H1 (cell line): ENCODE measurements around the gene MYH7. TPM values are rescaled to one million over a fixed set of nuclear protein-coding genes. Genes with fewer than 3 reads are reported as not detected.

Source experiments
- CHD7 ChIP-seq: fragments of 300-600 bp; sonication (generic); IDR thresholded peaks from 2 replicates; pipeline ENCODE4 v1.7.1; 2012; ENCODE audit warnings: low read length, moderate library complexity, mild to moderate bottlenecking, inconsistent platforms; ENCODE audit not compliant: insufficient replicate concordance
- KDM5A ChIP-seq: fragments of 200-600 bp; IDR thresholded peaks from 2 replicates; pipeline ENCODE4 v1.7.1; 2012; ENCODE audit warnings: mild to moderate bottlenecking, low read length, inconsistent platforms, mixed read lengths
- SIX5 ChIP-seq: IDR thresholded peaks from 2 replicates; pipeline ENCODE4 v1.6.1; 2011; ENCODE audit warnings: mild to moderate bottlenecking, low read depth, low read length
- polyA plus RNA-seq, 7 experiments: library from polyadenylated mRNA; depleted of rRNA in 3 of 7; stranded (reverse) in 5 of 7; unstranded in 2 of 7; fragments of >200 nt in 5 of 7; fragments of 200-250 nt in 2 of 7; gene quantifications; 1 replicate in 5 of 7; 2 replicates in 1 of 7; 4 replicates in 1 of 7; pipeline versions ENCODE4 v1.2.1 to v1.2.3, GENCODE V29; 2011 to 2013; ENCODE audit warnings: missing spikeins in 2 of 7, mixed read lengths in 2 of 7
- total RNA-seq: library from RNA; stranded (reverse); fragmentation: NEBNext Ultra II Directional; extraction: Animal tissue kit (Norgen Biotek cat#: 25700); gene quantifications from 2 replicates; pipeline ENCODE4 v1.2.1, GENCODE V29; 2021

MYH7 gene
- total and polyA plus RNA-seq, 2 of the 8 experiments (the other 6 are each of a cell fraction or from before 2014, with no cell fraction given), result not detected

GRCh38 chr14:23411563-23412525 is 23.6 kb downstream of the MYH7 start (continued):
- TF ChIP-seq CHD7 (no peak), KDM5A (no peak), SIX5 (no peak)
- TF ChIP-seq, all 59 proteins: peak for 0
